22Rv1 (cell line): ENCODE results near the gene STK31.
A peak's percentile ranks its signal among the peaks of the same experiment; 100 is the strongest.
"Not testable (repeated sequence)": the region's sequence is repeated elsewhere in the genome, so short reads cannot be mapped to it uniquely, and the experiment has no call there.

Source experiments
- H3K27ac ChIP-seq: fragments of 450-650 bp; 2 replicates; pipeline ENCODE4 v1.5.1; 2017
- CTCF ChIP-seq: fragments of 450-650 bp; IDR thresholded peaks from 2 replicates; pipeline ENCODE4 v1.5.1; 2017; ENCODE audit warnings: mild to moderate bottlenecking
- ZFX ChIP-seq: fragments of 450-650 bp; IDR thresholded peaks from 2 replicates; pipeline ENCODE4 v1.6.1; 2017; ENCODE audit warnings: antibody characterized with exemption, borderline replicate concordance

Gene STK31

GRCh38 chr7:23679898-23680413 is 30.1 kb upstream of the STK31 start, which contains the start of gene FAM221A:
Gene FAM221A, plus strand, starts transcription at chr7:23680199. Its CDS starts 20 bp downstream, at chr7:23680219.
- H3K27ac ChIP-seq, result peak within 1 kb of the TSS; percentile 61

GRCh38 chr7:23680414-23681405 is 29.3 kb upstream of the STK31 start:
- peak overlapping the region; percentile 61 for H3K27ac ChIP-seq
- no peak for TF ChIP-seq CTCF
- no peak for TF ChIP-seq ZFX

More at GRCh38 chr7:23679898-23680413, 30.1 kb upstream of the STK31 start, which contains the start of gene FAM221A:
- TF ChIP-seq CTCF, result peak; percentile 97
- TF ChIP-seq ZFX, result no peak

GRCh38 chr7:23684041-23684440 is 26.0 kb upstream of the STK31 start:
- H3K27ac ChIP-seq, result not testable (repeated sequence)

GRCh38 chr7:23685731-23686130 is 24.3 kb upstream of the STK31 start:
- 0 out of 2 replicates have a peak overlapping the region, but pooled peaks have one; percentile 7 for H3K27ac ChIP-seq

GRCh38 chr7:23687011-23687410 is 23.0 kb upstream of the STK31 start:
- no peak overlapping the region for H3K27ac ChIP-seq
- no peak for TF ChIP-seq CTCF
- no peak for TF ChIP-seq ZFX

More at GRCh38 chr7:23685731-23686130, 24.3 kb upstream of the STK31 start:
- no peak for TF ChIP-seq ZFX
- TF ChIP-seq CTCF, result no peak

- H3K27ac ChIP-seq, result no peak overlapping the region
- TF ChIP-seq ZFX (no peak), CTCF (no peak)
These were observed 20.9 kb upstream of the STK31 start for GRCh38 chr7:23689165-23689564.

GRCh38 chr7:23691320-23691719 is 18.7 kb upstream of the STK31 start:
- H3K27ac ChIP-seq, result no peak overlapping the region
- TF ChIP-seq CTCF, result no peak
- TF ChIP-seq ZFX, result no peak
